ENCODE data around the gene ALDH3A1.

DNA sequence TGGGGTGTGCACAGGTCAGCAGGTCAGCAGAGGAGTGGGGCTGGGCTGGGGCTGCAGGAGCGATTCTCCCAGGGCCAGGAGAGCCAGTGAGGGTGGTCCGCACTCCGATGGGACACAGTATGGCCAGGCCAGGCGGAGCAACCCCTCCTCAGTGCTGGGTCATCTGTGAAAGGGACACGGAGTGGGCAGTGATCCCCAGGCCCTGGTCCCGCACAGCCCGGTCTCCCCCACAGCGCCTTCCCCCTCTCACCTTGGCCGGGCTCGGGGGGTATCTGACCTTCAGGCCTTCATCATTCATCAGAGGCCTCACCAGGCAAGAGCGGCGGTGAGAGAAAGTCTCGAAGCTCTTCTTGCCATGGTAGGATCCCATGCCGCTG lies 10.0 kb downstream of the ALDH3A1 start:
- TF ChIP-seq, protein P1, sequence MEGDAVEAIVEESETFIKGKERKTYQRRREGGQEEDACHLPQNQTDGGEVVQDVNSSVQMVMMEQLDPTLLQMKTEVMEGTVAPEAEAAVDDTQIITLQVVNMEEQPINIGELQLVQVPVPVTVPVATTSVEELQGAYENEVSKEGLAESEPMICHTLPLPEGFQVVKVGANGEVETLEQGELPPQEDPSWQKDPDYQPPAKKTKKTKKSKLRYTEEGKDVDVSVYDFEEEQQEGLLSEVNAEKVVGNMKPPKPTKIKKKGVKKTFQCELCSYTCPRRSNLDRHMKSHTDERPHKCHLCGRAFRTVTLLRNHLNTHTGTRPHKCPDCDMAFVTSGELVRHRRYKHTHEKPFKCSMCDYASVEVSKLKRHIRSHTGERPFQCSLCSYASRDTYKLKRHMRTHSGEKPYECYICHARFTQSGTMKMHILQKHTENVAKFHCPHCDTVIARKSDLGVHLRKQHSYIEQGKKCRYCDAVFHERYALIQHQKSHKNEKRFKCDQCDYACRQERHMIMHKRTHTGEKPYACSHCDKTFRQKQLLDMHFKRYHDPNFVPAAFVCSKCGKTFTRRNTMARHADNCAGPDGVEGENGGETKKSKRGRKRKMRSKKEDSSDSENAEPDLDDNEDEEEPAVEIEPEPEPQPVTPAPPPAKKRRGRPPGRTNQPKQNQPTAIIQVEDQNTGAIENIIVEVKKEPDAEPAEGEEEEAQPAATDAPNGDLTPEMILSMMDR (IDR thresholded peaks at IDR 0.05), result no peak
- TF ChIP-seq POLR2A (IDR thresholded peaks at IDR 0.05; ENCODE audit: low read depth), result no peak

Data from esophagus muscularis mucosa (tissue), 3 donors.